Neural cell (in vitro differentiated cells): Measurements from ENCODE around the gene STAC.

Source experiments
- POLR2AphosphoS5 ChIP-seq: IDR thresholded peaks from 2 replicates; pipeline ENCODE4 v1.6.1; 2012
- TAF1 ChIP-seq: IDR thresholded peaks from 2 replicates; pipeline ENCODE4 v1.6.1; 2012; ENCODE audit warnings: low read depth

- TF ChIP-seq TAF1, result no peak
- TF ChIP-seq POLR2AphosphoS5, result no peak
Measured at GRCh38 chr3:36546226-36546625, 165.9 kb downstream of the STAC start.
